Measurements from ENCODE around the gene ZNF19.
A peak's percentile ranks its signal among the peaks of the same experiment; 100 is the strongest.

Gene ZNF19

GRCh38 chr16:71442051-71442440 is 47.1 kb downstream of the ZNF19 start, which contains the start of gene TLE7:
TSS of gene TLE7 (minus strand) at chr16:71442054. CDS start at chr16:71433324, 8,730 bp downstream.
- DNase-seq: no peak

DNA sequence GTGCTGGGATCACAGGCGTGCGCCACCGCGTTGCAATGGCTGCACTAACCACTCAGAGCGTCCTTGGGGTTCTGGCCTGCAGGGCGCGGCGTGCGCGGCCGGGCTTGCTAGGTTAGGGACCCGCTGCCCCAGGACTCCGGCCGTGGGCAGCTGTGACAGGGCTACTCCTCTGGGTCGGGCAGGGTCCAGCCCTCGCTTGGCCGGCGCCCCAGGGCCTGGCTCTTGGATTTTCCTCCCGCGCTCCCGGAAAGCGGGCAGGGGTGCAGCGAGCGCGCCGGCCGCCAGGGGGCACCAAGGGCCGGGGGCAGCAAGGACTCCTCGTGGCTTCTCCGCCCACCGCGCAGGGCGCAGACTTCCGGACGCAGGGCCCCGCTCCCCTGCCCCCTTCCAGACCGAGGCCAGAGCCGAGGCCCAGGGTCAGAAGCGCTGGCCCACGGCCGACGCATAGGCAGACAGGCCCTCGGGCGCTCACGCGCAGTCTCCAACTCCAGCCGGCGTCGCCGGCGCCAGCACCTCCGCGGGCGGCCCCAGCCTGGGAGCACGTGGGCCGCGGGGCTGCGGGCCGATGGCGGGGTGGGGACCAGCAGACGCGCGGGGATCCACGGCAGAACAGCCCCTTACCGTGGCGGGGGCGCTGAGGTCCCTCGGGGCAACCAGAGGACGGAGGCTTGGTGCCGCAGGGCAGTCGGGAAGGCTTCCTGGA is 47.6 kb downstream of the ZNF19 start:
- DNase-seq: no peak

GRCh38 chr16:71440669-71441347 is 48.3 kb downstream of the ZNF19 start:
- no peak for DNase-seq

- no peak for DNase-seq
These were observed 49.6 kb downstream of the ZNF19 start for GRCh38 chr16:71439523-71439922.

DNA sequence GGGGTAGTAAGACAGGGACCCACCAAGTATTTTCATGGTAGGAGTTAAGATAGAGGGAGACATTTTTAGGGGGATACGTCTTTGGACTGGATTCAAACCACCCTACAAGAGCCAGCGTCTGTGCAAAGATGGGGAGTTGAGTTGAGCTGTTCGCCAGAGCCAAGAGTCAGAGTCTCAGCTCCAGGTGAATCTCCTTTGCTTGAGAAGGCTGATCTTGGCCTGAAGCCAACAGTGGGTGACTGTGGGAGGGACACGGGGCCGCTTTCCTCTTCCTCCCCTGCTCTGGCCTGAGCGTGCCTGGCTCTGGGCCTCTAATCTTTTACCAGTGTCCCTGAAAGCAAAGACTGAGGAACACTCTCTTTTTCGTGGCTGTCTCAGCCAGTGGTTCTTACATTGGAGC is 52.7 kb downstream of the ZNF19 start:
- no peak for DNase-seq

DNA sequence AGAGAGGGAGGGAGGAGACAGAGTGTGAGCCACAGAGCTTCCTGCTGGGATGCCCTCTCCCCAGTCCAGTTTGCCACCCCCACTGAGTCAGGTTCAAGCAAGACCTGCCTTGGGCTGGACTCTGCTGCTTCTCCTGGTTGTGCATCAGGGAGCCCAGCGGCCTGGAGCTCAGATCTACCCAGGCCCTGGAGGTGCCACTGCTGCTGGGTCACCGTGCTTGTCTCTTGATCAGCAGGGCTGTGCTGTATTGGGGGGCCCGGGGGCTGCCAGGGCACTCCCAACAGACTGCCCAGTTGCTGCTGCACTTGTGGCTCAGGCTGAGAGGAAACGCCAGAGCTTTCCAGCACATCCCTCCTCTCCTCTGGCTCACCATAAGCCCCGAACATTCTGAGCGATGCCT is 56.2 kb downstream of the ZNF19 start:
- DNase-seq: no peak

DNA sequence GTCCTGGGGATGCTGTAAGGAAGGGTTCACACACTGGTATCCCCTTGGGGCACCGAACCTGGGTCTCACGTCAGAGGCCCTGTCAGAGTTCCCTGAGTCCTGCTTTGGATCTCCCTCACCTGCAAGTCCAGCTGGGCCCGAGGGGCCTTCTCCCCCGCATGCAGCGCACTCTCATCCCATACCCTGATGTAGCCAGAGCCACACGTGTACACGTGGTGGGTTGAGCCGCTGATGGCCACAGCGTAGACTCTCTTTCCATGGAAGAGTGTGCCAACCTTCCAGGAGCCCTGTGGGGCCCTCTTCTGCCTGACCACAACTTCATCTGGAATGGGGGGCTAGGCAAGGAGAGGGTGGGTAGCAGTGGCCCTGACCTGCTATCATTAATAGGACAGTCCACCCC is 57.1 kb downstream of the ZNF19 start:
- no peak for DNase-seq

- no peak for DNase-seq
These were observed 57.9 kb downstream of the ZNF19 start for GRCh38 chr16:71431176-71431575.

- DNase-seq: no peak
These were observed 58.4 kb downstream of the ZNF19 start for GRCh38 chr16:71430744-71431143.

GRCh38 chr16:71429581-71429980 is 59.5 kb downstream of the ZNF19 start:
- DNase-seq: no peak

DNA sequence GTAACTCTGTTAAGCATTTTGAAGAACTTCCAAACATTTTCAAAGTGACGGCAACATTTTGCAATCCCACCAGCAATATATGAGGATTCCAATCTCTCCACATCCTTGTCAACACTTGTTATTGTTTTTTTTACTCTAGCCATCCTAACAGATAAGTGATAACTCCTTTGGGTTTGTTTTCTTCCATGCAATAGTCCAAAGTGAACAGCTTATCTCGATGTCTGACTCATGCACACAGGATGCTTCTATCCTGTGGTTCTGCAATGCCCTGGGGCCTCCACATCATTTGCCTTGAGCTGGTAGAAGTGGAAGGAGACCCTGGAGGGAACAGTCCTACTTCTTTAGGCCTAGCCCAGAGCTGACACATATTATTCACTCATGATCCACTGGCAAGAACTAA is 60.2 kb downstream of the ZNF19 start:
- no peak for DNase-seq

DNA sequence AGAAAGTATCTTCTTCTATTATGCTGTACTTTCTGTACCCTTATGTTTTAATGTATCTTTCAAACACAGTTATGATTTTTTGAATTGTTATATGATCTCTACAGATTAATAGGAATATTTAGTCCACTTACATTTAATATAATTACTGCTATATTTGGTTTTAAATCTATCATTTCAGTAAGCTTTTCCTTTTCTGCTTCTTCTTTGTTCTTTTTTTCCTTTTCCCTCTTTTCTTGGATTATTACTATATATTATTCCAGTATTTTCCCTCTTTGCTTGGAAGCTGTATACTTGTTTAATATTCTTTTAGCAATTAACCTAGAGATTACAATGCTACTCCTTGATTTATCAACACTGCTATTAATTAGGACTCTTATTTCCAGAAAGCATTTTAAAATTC is 60.7 kb downstream of the ZNF19 start:
- no peak for DNase-seq

GRCh38 chr16:71426880-71427615 is 62.1 kb downstream of the ZNF19 start:
- DNase-seq: no peak

DNA sequence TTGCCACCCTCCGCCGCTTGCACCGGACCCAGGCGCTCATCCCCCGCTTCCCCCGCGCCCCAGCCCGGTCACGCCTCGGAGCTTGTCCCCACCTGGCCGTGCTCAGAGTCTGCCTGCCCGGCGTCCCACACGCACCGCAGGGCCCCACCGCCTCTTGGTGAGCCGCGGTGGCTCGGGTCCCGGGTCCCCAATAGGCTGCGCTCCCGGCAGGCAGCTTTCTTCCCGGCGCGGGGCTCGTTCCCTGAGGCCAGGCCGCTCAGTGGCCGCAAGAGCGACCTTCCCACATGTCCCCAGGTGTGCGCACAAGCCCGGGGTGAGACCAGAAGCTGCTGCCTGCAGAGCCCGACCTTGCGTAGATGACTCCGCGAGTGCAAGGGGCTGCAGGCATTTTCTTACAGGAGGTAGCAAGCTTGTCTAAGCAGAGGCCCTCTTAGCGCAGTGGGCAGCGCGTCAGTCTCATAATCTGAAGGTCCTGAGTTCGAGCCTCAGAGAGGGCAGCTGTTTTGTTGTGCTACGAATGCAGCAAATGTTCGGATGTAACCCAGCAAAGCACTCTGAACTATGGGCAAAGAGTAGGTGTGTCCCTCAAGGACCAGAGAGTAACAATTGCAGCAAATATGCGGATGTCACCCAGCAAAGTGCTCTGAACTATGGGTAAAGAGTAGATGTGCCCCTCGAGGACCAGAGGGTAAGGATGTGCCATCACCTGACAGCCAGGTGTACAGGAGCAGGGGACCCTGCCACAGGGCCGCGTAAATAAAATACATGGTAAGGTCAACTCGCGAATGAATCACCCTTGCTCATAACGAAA is 62.9 kb downstream of the ZNF19 start:
- peak in 3 of 56 donors; percentile 3 to 7 (median 4) for DNase-seq

GRCh38 chr16:71425746-71426068 is 63.4 kb downstream of the ZNF19 start:
- no peak for DNase-seq

GRCh38 chr16:71424626-71425025 is 64.5 kb downstream of the ZNF19 start:
- DNase-seq: no peak

GRCh38 chr16:71423865-71424264 is 65.3 kb downstream of the ZNF19 start:
- DNase-seq: no peak

Data from amygdala (tissue), 56 donors.